ENCODE measurements around the gene KRT9.
"Not testable (repeated sequence)": the region's sequence is repeated elsewhere in the genome, so short reads cannot be mapped to it uniquely, and the experiment has no call there.

Gene KRT9, protein sequence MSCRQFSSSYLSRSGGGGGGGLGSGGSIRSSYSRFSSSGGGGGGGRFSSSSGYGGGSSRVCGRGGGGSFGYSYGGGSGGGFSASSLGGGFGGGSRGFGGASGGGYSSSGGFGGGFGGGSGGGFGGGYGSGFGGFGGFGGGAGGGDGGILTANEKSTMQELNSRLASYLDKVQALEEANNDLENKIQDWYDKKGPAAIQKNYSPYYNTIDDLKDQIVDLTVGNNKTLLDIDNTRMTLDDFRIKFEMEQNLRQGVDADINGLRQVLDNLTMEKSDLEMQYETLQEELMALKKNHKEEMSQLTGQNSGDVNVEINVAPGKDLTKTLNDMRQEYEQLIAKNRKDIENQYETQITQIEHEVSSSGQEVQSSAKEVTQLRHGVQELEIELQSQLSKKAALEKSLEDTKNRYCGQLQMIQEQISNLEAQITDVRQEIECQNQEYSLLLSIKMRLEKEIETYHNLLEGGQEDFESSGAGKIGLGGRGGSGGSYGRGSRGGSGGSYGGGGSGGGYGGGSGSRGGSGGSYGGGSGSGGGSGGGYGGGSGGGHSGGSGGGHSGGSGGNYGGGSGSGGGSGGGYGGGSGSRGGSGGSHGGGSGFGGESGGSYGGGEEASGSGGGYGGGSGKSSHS

DNA sequence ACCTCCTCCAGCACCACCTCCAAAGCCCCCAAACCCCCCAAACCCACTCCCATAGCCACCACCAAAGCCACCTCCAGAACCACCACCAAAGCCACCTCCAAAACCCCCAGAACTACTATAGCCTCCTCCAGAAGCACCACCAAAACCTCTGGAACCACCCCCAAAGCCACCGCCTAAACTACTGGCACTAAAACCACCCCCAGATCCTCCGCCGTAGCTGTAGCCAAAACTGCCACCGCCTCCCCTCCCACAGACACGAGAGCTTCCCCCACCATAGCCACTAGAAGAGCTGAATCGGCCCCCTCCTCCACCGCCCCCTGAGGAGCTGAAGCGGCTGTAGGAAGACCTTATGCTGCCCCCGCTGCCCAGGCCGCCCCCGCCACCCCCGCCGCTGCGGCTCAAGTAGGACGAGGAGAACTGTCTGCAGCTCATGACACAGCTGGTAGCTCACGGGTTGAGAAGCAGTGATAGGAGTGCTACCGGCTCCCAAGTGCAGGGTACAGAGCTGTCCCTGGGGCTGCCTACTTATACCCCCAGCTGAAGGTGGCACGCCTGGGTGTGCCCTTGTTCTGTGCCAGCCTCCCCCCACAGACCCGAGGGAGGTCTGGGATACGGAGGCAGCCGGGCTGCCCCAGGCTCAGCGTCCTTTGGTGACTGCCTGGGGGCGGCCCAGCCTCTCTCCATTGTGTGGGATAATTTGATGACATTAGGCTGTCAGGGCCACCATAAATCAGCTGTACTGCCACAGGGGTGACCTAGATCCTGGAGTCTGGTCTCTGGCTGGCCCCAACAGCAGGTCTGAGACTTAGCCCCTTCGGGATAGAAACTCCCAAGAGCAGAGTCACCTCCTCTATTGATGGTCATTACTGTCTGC, at the start of gene KRT9:
TSS of gene KRT9 (minus strand) at position 499 of the 874 bp plus-strand sequence. CDS start at position 432, 67 bp downstream.
- no peak for DNase-seq (ENCODE audit: low spot score)

DNA sequence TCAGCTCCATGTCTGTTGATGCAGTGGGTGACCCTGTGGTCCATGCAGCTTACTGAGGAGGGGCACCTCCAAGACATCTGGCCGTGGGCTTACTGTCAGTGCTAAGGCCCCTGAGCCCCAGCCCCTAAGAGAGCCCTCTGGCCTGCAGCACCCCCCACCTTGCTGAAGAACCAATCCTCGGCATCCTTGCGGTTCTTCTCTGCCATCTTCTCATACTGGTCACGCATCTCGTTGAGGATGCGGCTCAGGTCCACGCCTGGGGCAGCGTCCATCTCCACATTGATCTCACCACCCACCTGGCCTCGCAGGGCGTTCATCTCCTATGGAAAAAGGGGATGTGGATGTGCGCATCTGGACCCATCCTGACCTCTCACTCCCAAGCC, 49.6 kb upstream of the KRT9 start:
- not testable (repeated sequence) for DNase-seq (ENCODE audit: low spot score)

DNA sequence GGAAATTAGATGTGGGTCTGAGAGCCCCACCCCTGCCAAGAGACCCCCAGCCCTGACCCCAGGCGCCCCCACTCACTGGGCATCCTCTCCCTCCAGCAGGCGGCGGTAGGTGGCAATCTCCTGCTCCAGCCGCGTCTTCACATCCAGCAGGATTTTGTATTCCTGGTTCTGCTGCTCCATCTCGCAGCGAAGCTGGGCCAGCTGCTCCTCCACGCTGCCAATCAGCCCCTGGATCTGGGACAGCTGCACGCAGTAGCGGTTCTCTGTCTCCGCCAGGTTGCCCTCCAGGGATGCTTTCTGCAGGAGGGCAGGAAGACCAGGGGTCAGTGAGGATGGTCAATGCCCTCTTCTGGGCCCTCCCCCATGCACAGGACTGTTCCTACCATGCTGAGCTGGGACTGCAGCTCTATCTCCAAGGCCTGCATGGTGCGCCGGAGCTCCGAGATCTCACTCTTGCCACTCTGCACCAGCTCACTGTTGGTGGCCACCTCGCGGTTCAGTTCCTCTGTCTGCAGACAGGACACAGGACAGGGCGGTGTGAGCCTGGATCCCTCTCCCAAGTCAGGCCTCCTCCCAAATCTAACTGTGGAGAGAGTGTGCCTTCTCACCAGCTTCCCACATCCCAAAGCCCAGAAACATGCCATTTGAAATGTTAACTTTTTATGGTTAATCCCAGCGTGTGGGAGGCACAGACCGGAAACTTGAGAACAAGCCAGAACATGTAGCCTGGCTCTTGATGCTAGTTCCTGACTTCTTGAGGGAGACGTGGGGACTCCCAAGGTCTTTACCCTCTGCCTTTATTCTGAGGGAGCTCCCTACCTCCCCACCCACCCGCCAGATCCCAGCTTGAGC, 49.0 kb upstream of the KRT9 start:
- no peak for DNase-seq (ENCODE audit: low spot score)

DNA sequence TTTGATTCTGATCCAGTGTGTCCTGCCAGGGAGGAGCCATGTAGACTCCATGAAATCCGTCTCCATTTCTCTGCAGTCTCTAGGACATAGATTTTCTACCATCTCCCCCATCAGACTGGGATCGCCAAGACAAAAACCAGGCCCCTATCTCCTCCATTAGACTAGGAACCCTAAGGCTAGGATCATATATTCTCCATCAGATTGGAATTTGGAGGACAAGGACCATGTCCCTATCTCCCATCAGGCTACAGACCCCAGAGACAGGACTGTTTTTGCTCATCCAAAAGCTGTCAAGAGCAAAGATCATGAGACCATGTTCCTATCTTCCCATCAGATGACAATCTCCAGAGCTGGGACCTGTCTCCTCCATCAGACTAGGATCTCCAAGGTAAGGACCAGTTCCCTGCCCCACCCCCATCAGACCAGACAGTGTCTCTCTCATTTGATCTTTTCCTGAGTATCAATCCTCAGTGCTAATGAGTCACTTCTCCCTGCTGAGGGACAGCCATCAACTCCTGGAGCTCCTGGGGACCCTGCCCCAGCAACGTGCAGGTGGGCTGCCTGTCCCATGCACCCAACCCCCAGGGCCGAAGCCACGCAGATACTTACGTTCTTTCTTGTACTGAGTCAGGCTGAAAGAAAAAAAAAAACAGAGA, 48.2 kb upstream of the KRT9 start:
- DNase-seq (ENCODE audit: low spot score): not testable (repeated sequence)

DNA sequence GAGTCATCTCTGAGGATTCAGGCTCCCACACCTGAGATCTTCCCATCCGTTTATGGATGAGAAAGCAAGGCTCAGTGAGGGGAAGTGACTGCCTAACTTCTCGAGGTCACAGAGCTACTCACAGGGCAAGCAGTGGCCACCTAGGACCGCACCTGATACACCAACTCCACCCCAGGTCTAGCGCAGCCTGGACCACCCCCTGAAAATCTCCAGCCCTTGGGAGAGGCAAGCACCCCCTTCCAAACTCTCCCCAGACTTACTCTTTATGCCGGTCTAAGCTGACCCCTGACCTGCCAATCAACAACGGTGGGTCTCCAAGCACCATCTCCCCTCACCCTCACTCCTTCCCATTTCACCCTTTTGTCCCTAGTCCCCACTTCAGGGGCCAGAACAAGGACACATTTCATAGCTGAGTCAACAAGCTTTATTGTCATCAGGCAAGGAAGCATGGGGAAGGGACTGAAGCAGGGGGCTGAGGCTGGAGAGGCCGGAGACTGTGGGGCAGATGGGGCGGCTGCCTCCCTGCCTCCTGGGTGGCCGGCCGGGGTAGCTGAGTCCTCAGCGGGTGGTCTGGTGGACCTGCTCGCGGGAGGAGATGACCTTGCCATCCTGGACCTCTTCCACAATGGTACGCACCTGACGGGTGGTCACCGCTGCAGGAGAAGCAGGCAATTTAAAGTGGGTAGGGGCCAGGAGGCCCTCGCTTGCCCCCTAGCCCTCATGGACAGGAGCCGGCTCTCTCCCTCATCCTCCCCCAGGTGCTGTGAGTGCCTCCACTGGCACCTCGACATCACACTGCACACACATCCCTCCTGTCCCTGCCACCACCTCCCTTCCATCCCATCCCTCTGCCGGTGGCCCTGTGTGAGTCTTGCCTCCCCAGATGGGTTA, 47.4 kb upstream of the KRT9 start:
- no peak for DNase-seq (ENCODE audit: low spot score)

DNA sequence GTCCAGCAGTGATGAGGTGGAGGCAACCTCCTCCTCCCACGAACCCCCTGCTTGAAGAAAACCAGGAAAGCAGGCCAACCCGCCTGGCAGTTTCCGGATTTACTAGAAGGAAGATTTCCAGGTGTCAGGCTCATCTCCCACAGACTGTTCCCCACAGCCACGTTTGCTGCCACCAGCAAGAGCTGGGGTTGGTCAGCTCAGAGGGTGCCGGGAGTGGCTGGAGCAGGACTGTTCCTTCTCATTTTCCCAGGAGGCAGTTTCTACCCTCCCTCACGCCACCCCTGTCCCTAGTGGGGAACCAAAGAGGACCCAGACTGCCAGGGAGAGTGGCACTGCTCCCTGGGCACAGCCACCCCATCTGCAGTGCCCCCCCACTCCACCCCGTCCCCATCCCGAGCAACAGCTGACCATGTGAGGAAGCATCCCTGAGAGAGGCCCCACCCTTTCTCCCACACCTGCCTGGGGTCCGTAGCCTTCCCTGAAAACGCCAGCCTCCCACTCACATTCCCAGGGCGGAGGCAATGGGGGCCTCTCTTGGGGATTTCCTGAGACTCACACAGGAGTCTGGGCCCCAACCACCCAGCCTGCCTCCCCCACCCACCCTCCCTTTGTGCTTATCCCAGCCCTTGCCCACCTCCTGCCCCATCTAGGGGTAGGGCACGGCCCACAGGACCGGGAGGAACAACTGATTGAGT, 46.6 kb upstream of the KRT9 start:
- no peak for DNase-seq (ENCODE audit: low spot score)

DNA sequence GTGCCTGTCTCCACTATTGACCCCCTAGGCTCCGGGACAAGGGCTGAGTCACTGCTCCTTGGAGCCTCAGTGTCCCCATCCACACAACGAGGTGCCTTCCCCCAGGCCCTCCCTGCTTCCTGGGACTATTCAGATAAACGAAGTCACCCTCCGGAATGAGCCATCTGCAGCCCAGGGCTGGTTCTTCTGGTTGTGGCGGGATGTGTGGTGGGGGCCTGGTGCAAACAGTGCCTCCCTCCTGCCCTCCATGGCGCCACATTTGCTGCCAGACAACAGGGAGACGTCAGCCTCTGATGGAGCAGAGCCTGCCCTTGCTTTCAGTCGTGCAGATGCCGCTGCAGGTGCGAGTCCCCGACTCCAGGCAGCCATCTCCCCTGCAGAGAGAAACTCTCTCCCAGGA, 45.8 kb upstream of the KRT9 start:
- DNase-seq (ENCODE audit: low spot score): no peak

DNA sequence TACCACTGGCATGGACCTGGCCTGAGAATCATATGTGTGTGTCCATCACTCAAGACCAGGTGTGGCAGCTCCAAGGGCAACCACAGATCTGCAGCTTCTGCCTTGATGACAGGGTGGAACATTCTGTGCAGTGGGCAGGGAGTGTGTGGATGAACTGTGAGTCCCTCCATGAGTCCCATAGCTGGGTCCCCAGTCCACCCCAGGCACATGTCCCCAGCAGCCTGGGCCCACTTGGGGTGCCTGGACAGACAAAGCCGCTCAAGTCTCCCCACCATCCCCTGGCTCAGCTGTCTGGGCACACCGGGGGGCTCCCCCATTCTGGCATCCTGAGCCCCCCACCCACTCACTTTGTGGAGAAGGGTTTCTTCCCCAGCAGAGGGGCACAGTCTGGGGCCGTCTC, 45.3 kb upstream of the KRT9 start:
- no peak for DNase-seq (ENCODE audit: low spot score)

DNA sequence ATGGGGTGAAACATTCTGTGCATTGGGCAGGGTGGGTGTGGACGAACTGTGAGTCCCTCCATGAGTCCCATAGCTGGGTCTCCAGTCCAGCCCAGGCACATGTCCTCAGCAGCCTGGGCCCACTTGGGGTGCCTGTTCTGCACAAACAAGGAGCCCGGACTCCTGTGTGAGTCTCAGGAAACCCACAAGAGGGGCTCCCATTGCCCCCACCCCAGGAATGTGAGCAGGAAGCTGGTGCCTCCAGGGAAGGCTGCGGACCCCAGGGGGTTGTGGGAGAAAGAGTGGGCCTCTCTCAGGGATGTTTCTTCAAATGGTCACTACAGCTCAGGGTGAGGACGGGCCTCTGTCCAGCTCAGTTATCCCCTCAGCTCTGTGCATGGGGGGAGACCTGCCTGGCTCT, 44.6 kb upstream of the KRT9 start:
- DNase-seq (ENCODE audit: low spot score): not testable (repeated sequence)

DNA sequence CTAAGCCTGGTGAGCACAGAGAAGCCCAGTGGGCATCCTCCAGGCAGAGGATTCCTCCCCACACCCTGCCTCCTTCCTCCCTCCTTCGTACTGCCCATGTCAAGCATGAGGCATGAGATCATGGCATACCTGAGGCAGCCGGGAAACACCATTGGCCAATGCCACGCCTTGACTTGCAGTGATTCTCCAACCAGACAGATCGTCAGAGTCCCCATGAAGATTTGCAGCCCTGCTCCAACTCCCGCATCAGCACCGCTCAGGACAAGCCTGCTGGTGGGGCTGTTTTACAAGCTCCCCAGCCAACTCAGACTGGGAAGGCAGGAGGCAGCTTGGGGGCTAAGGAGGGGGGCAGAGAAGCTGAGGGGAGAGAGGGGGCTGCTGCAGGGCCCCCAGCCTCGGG, 43.6 kb upstream of the KRT9 start:
- DNase-seq (ENCODE audit: low spot score): no peak

DNA sequence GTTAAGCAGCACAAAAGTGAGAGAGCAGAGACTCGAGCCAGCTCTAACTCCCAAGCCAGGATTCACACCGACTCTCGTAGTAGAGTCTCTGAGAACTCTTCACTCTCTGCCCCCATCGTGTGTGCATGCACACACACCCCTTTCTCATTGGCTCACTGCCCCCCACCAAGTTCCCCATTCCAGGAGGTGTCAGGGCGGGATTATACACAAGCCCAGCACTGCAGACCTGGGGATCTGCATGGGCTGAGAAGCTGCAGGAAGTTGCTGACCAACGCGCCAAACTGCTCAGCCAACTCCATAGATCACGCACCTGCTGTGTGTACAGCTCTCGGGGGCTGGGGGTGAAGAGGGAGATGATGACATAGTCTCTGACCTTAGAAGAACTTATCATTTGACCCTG, 42.9 kb upstream of the KRT9 start:
- peak; percentile 51 for DNase-seq (ENCODE audit: low spot score)

DNA sequence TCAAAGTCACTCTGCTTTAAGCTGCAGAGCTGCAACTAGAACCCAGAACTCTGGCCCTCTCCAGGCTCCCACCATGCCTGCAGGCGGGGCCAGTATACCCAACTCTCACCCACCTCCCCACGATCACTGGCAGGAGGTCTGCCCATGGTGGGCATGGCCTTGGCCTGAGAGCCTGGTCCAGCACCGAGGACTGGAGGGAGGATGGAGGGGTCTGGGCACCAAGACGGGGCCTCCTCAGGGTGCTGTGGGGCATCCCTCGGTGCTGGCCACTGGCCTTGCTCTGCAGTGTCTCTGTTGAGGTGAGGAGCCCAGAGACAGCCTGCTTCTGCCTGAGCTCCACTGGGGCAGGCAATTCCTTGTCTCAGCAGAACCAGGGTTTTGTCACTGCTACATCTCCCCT, 42.2 kb upstream of the KRT9 start:
- no peak for DNase-seq (ENCODE audit: low spot score)

DNA sequence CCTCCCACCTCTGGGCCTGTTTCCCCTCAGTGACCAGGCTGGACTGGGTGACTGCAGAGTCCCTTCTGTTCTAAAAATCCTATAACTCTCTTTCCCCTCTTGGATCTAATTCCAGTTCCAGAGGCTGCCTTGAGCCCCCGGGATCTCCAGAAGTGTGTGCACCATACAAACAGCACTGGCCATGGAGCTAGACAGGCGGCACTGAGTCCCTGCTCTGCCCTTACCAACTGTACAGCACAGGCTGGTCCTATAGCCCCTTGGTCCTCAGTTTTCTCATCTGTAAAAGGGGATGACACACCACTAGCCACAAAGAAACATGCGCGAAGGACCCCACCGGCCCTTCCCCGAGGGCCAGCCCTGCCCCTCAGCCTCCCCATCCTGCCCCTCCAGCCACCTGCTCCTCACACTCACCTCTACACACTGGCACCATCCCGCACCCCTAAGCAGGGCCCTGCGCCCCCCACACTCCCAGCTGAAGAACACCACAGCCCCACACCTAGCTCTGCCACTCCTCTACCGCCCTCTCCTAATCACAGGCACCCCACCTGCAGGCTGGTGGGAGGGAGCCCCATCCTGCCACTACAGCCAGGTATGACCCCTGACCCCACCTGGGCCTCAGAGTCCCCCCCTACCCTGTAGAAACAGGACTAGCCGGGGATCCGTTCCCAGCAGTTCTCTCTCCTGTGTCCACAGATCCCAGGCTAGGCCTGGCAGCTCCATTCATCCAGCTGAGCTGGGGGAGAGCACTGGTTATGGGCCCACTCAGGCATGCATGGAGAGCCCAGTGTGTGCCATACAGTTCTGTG, 41.6 kb upstream of the KRT9 start:
- DNase-seq (ENCODE audit: low spot score): no peak

DNA sequence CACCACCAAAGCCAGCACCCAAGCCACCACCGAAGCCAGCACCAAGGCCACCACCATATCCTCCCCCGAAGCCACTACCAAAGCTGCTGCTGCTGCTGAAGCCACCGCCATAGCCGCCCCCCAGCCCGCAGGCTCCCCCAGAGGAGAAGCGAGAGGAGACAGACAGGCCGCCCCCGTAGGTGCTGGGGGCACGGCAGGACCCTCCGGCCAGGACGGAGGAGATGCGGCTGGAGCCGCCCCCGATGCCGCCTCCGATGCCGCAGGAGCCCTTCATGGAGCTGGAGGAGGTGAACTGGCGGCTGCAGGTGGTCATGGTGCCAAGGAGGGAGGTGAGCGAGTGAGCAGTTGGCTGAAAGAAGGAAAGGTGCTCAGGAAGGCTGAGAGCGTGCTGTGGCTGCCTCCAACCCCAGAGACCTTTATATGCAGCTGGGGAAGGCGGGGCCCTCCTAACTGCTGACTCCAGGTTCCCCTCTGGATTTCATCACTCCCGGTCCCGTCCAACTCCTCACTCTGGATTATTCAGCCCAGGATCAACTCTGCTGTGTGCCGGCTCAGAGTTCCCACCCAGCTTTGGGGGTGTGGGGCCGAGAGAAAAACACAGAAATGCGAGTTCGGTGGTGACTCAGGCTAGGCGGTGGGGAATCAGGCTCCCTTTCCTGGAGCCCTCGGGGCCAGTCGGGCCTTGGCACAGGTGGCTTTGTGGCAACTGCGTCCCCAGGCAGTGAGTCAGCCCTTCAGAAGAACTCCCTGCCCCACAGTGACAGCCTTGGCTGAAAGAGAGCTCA, 40.7 kb upstream of the KRT9 start, which contains the start of gene KRT16:
TSS of gene KRT16 (minus strand) at position 392 of the 785 bp plus-strand sequence. CDS start at position 313, 79 bp downstream.
- not testable (repeated sequence) for DNase-seq (ENCODE audit: low spot score)

DNA sequence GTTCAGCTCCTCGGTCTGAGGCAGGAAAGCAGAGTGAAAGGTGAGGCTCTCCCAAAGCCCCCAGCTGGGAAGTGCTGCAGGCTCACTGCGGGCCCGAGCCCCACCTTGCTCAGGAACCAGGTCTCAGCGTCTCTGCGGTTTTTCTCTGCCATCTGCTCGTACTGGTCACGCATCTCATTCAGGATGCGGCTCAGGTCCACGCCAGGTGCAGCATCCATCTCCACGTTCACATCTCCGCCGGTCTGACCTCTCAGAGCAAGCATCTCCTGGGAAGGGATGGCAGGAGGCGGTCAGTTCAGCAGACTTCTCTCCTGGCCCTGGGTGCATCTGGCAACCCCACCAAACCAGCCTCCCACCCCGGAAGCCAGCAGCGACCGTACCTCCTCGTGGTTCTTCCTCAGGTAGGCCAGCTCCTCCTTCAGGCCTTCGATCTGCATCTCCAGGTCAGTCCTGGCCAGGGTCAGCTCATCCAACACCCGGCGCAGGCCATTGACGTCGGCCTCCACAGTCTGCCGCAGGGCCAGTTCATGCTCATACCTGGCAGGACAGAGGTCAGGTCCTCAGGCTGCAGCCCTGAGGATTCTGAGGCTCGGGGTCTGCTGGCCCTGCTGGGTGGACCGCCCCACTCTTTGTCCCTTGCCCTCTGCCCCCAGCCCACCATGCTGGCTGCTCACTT, 39.2 kb upstream of the KRT9 start:
- no peak for DNase-seq (ENCODE audit: low spot score)

DNA sequence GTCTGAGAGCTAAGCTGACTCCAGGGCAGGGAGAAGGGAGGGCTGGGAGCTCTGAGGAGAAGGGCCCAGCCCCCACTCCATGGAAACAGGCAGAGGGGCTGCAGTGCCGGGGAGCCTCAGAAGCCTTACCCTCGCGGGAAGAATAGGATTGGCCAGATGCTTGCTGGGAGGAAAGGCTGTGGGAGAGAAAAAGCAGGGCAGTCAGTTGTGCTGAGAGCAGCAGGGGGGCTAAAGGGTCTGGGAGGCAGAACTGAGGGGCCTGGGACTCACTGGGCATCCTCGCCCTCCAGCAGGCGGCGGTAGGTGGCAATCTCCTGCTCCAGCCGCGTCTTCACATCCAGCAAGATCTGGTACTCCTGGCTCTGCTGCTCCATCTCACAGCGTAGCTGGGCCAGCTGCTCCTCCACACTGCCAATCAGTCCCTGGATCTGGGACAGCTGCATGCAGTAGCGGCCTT, 38.2 kb upstream of the KRT9 start:
- DNase-seq (ENCODE audit: low spot score): not testable (repeated sequence)

DNA sequence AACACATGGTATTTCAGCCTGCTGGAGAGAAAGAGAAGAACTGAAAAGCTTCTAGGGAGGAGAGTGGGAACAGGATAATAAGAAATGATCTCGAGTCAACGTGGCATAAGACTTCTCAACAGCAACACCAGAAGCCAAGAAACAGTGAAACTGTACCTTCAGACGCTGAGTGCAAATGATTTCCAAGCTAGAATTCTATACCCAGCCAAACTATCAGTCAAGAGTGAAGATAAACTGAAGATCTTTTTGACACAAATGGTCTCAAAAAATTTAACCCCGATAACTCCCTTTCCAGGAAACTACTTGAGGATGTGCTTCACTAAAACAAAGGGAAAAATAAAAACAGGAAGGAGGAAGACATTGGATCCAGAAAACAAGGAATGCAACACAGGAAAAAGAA, 35.1 kb upstream of the KRT9 start:
- DNase-seq (ENCODE audit: low spot score): not testable (repeated sequence)

Data from Ammon's horn (tissue), 1 donor.